ENCODE measurements around the gene SEMA4B.
"Not testable (repeated sequence)": the region's sequence is repeated elsewhere in the genome, so short reads cannot be mapped to it uniquely, and the experiment has no call there.

Gene SEMA4B, protein sequence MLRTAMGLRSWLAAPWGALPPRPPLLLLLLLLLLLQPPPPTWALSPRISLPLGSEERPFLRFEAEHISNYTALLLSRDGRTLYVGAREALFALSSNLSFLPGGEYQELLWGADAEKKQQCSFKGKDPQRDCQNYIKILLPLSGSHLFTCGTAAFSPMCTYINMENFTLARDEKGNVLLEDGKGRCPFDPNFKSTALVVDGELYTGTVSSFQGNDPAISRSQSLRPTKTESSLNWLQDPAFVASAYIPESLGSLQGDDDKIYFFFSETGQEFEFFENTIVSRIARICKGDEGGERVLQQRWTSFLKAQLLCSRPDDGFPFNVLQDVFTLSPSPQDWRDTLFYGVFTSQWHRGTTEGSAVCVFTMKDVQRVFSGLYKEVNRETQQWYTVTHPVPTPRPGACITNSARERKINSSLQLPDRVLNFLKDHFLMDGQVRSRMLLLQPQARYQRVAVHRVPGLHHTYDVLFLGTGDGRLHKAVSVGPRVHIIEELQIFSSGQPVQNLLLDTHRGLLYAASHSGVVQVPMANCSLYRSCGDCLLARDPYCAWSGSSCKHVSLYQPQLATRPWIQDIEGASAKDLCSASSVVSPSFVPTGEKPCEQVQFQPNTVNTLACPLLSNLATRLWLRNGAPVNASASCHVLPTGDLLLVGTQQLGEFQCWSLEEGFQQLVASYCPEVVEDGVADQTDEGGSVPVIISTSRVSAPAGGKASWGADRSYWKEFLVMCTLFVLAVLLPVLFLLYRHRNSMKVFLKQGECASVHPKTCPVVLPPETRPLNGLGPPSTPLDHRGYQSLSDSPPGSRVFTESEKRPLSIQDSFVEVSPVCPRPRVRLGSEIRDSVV

DNA sequence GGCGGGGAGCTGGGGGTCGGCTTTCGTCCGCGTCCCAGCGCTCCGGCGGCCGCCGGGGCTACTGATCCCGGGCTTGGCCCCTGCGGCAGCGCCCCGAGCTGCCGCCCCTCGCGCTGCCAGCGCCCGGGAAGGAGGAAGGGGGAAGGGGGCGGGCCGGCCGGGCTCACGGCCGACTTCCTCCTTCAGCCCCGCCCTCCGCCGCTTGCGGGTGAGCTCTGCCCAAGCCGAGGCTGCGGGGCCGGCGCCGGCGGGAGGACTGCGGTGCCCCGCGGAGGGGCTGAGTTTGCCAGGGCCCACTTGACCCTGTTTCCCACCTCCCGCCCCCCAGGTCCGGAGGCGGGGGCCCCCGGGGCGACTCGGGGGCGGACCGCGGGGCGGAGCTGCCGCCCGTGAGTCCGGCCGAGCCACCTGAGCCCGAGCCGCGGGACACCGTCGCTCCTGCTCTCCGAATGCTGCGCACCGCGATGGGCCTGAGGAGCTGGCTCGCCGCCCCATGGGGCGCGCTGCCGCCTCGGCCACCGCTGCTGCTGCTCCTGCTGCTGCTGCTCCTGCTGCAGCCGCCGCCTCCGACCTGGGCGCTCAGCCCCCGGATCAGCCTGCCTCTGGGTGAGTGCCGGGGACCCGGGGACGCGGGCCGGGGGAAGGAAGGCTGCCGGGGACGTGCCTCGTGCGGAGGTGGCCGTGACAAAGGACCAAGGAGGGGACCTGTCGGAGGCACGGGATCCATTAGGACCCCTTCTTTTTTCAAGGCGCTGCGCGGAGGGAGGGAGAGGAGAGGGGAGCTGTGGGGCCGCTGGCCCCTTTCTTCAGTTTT, at the start of gene SEMA4B:
Gene SEMA4B, plus strand, starts transcription at position 201 of the 814 bp plus-strand sequence. Its CDS starts 249 bp downstream, at position 450.
- H3K4me3 Mint-ChIP-seq = peak within 1 kb of the TSS; percentile 91
- peak within 1 kb of the TSS; percentile 50 for H3K27ac Mint-ChIP-seq
- H3K36me3 Mint-ChIP-seq = peaks cover 5% of the 10 kb centered on the region
- peaks cover 77% of the 10 kb centered on the region for H3K4me1 Mint-ChIP-seq
- no peaks in the 10 kb centered on the region for H3K27me3 Mint-ChIP-seq
- peak; percentile 92 for ATAC-seq
- H3K9me3 Mint-ChIP-seq = no peaks in the 10 kb centered on the region

DNA sequence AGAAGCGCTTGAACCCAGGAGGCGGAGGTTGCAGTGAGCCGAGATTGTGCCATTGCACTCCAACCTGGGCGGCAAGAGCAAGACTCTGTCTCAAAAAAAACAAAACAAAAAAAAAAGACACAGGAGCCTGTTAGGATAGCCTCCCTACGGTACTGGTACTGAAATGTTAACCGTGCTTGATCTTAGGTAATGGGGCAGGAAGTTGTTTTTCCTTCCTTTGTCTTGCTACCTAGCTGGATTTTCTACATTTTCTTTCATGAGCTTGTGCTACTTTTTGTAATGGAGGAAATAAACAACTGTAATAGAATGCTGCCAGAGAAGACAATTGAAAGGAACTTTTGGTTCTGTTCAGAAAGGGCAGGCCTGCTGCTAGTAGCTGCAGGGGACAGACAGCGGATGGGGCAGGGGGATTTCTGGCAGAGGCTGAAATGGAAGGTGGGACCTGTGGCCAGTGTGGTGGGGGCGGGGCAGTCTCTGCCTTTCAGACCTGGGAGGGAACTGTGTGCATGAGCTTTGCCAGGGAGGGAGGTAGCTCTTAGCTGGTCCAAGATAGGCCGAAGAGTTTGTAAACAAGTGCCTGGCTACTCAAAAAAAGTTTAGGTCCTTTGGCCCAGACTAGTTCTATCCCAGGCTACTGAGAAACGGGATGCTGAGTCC, 49.0 kb upstream of the SEMA4B start:
- no peaks in the 10 kb centered on the region for H3K36me3 Mint-ChIP-seq
- H3K4me3 Mint-ChIP-seq = no peak overlapping the region
- ATAC-seq = no peak
- H3K27me3 Mint-ChIP-seq = no peaks in the 10 kb centered on the region
- H3K27ac Mint-ChIP-seq = no peak overlapping the region
- peaks cover 6% of the 10 kb centered on the region for H3K4me1 Mint-ChIP-seq
- no peaks in the 10 kb centered on the region for H3K9me3 Mint-ChIP-seq

DNA sequence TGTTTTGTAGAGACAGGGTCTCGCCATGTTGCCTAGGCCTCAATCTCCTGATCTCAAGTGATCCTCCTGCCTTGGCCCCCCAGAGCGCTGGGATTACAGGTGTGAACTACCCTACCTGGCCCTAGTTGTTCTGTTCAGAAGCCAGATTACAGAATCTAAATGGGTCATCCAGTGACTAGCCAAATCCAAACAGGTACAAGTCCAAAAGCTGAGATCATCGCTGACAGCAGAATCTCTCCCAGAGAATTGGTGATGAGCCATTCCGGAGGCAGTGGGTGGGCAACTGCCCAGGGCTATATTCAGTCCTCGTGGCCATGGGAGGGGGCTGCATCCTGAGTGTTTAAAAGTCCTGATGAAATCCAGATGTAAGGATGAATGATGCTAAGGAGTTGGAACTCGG, 47.5 kb upstream of the SEMA4B start:
- Mint-ChIP-seq H3K36me3 (no peaks in the 10 kb centered on the region), H3K4me3 (no peak overlapping the region), H3K27ac (no peak overlapping the region), H3K9me3 (no peaks in the 10 kb centered on the region), H3K4me1 (peaks cover 18% of the 10 kb centered on the region), H3K27me3 (no peaks in the 10 kb centered on the region)
- no peak for ATAC-seq

DNA sequence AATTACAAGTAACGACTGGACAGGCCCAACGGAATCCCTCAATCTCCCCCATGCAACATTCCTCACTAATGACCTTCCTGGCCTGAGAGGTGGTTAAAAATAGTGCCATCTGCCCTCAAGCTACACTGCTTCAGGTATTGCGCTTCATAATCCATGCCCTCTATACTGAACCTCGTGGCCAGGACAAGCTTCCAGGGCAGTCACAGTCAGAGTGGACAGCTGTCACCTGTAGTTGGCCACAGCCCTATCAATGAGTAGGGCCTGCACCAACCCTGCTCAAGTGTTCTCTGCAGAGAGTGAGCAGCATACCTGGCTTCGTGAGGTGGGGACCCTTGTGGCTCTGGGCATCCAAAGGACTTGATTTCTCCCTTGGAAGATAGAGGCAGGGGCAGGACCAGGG, 46.9 kb upstream of the SEMA4B start:
- Mint-ChIP-seq H3K36me3 (no peaks in the 10 kb centered on the region), H3K9me3 (no peaks in the 10 kb centered on the region), H3K4me3 (no peak overlapping the region), H3K27me3 (no peaks in the 10 kb centered on the region), H3K4me1 (peaks cover 20% of the 10 kb centered on the region), H3K27ac (no peak overlapping the region)
- ATAC-seq = no peak

DNA sequence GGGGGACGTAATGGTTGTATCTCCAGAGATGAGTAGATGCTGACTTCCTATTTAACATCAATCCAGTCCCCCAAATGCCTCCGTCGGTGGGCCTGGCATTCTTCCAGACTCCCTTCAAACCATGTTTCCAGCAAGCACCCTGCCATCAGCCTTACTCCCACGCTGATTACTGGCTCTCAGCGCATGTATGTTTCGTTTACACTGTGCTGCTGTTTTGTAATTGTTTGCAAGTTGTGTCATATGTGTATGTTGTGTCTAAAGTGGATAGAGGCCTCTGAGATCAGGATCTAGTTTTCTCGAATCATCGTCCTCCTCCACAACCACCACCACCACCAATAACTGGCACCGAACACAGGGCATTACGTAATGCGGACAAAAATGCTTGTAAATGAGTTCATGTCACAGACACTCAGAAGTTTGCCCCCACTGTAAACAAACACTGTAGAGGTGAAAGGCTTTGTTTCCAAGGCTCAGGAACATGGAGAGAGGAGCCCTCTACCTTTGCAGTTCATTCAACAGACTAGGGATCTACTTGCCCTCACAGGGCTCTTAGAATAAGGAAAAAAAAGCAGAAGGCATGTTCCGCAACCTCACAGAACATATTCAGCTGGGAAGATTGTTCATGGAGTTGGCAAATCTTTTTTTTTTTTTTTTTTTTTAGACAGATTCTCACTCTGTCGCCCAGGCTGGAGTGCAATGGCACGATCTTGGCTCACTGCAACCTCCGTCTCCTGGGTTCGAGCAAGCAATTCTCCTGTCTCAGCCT, 46.1 kb upstream of the SEMA4B start:
- no peak overlapping the region for H3K27ac Mint-ChIP-seq
- no peak overlapping the region for H3K4me3 Mint-ChIP-seq
- H3K27me3 Mint-ChIP-seq = no peaks in the 10 kb centered on the region
- no peak for ATAC-seq
- peaks cover 23% of the 10 kb centered on the region for H3K4me1 Mint-ChIP-seq
- no peaks in the 10 kb centered on the region for H3K9me3 Mint-ChIP-seq
- H3K36me3 Mint-ChIP-seq = no peaks in the 10 kb centered on the region

DNA sequence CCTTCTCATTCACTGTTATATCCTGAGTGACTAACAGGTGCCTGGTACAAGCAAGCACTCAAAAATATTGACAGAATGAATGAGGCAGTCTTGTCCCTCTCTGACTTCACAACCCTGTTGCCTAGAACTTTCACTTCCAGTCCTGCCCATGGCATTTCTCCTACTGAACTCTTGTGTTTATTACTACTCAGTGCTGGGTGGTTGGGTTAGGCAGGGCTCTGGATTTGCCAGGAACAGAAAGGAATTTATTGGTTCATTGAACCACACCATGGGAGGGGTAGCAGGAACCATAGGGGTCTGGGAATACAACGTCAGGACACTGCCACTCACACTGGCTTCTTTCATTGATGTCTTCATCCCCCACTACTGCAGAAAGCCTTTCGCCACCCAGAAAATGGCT, 41.9 kb upstream of the SEMA4B start:
- Mint-ChIP-seq H3K36me3 (no peaks in the 10 kb centered on the region), H3K27me3 (no peaks in the 10 kb centered on the region), H3K4me3 (no peak overlapping the region), H3K27ac (peak overlapping the region; percentile 30), H3K9me3 (no peaks in the 10 kb centered on the region), H3K4me1 (peaks cover 43% of the 10 kb centered on the region)
- ATAC-seq = no peak

DNA sequence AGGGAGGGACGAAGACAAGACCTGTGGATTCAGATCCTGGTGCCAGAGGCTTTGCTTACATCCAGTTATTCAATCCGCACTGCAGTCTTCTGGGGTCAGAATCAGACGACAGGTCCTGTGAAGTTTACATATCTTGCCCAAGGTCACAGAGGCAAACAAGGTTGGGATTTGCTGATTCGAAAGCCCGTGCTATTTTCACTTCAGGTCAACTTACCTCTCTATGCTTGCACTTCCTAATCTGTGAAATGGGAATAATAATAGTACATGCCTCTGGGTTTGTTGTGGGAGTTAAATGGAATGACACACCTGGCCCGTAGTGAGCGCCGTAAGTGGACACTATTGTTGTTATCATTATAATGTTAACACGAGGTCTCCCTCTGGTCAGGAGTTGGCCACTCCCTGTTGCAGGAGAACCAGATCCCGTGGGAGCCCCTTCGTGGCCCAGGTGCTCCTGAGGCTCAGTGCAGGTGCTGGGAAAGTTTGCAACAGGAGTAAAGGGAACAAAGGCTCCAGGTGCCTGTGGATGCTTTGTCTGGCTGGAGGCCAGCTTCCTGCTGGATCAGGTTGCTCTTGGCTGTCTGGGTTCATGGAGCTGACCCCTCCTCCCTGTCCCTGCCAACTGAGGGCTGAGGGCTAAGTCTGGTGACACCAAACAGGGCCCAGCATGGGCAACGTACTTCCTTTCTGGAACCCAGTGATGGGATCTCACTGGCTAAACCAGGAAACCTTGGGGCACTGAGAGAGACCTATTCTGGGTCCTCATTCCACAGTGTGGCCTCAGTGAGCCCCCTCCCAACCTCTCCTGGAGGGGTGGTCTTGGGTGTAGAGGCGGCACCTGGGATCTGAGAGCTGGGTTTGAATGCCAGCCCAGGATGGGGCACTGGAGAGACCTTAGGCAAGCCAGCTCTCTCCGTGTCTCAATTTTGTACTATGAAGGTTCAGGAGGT, 40.1 kb upstream of the SEMA4B start:
- Mint-ChIP-seq H3K27me3 (no peaks in the 10 kb centered on the region), H3K9me3 (no peaks in the 10 kb centered on the region), H3K27ac (peak overlapping the region; percentile 73), H3K36me3 (no peaks in the 10 kb centered on the region), H3K4me1 (peaks cover 55% of the 10 kb centered on the region), H3K4me3 (no peak overlapping the region)
- no peak for ATAC-seq

DNA sequence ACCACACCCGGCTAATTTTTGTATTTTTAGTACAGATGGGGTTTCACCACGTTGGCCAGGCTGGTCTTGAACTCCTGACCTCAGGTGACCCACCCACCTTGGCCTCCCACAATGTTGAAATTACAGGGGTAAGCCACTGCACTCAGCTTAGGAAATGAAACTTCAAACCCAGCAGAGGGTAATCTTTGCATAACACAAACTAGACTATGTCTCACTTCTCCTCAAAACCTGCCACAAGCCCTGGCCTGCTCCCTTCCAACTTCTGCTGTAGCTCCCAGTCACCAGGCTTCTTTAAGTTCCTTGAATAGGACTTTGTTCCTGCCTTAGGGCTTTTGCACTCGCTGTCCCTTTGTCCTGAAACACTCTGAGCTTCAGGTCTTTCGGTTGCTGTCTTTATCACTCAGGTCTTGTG, 39.2 kb upstream of the SEMA4B start:
- H3K4me1 Mint-ChIP-seq = peaks cover 58% of the 10 kb centered on the region
- peak; percentile 89 for ATAC-seq
- no peaks in the 10 kb centered on the region for H3K27me3 Mint-ChIP-seq
- H3K27ac Mint-ChIP-seq = peak overlapping the region; percentile 73
- H3K9me3 Mint-ChIP-seq = no peaks in the 10 kb centered on the region
- H3K4me3 Mint-ChIP-seq = no peak overlapping the region
- H3K36me3 Mint-ChIP-seq = no peaks in the 10 kb centered on the region

DNA sequence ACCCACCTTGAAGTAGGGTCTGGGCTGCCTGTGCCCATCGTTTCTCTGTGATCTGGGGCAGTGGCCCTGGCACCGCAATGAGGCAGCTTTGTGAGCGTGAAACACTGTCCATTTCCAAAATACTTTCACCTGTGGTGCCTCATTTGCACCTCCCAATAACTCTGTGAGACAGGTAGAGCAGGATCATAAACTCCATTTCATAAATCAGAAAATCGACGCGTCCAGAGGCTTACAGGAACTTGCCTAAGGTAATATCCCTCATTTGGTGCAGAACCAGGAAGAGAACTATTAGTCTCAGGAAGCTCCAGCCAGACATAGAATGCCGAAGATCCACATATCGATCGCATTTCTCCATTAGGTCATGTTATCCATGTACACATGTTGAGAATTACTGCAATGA, 38.2 kb upstream of the SEMA4B start:
- ATAC-seq = no peak
- H3K36me3 Mint-ChIP-seq = no peaks in the 10 kb centered on the region
- H3K27me3 Mint-ChIP-seq = no peaks in the 10 kb centered on the region
- peaks cover 51% of the 10 kb centered on the region for H3K4me1 Mint-ChIP-seq
- no peak overlapping the region for H3K27ac Mint-ChIP-seq
- no peaks in the 10 kb centered on the region for H3K9me3 Mint-ChIP-seq
- no peak overlapping the region for H3K4me3 Mint-ChIP-seq

DNA sequence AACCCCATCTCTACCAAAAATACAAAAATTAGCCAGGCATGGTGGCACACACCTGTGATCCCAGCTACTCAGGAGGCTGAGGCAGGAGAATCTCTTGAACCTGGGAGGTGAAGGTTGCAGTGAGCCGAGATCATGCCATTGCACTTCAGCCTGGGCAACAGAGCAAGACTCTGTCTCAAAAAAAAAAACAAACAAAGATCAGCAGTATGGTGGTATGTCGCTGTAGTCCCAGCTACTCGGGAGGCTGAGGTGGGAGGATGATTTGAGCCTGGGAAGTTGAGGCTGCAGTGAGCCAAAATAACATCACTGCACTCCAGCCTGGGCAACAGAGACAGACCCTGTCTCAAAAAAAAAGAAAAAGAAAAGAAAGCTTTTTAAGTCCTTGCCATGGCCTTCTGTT, 36.9 kb upstream of the SEMA4B start:
- H3K9me3 Mint-ChIP-seq, H3K4me3 Mint-ChIP-seq, H3K36me3 Mint-ChIP-seq, H3K27me3 Mint-ChIP-seq, H3K27ac Mint-ChIP-seq, ATAC-seq: not testable (repeated sequence)
- H3K4me1 Mint-ChIP-seq = peaks cover 47% of the 10 kb centered on the region

DNA sequence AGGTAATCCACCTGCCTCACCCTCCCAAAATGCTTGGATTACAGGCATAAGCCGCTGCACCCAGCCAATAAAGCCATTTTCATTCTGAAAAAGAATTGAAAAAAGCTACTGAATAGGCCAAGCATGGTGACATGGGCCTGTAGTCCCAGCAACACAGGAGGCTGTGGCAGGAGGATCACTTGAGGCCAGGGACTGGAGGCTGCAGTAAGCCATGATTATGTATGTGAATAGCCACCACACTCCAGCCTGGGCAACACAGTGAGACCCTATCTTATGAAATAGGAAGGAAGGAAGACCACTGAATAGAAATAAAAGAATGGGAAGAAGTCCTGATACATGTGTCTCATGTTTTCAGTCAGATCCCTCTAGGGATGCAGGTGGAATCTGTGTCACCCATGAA, 36.0 kb upstream of the SEMA4B start:
- H3K4me1 Mint-ChIP-seq = peaks cover 46% of the 10 kb centered on the region
- no peaks in the 10 kb centered on the region for H3K27me3 Mint-ChIP-seq
- H3K9me3 Mint-ChIP-seq = no peaks in the 10 kb centered on the region
- H3K36me3 Mint-ChIP-seq = no peaks in the 10 kb centered on the region
- no peak overlapping the region for H3K4me3 Mint-ChIP-seq
- no peak overlapping the region for H3K27ac Mint-ChIP-seq
- ATAC-seq = no peak

DNA sequence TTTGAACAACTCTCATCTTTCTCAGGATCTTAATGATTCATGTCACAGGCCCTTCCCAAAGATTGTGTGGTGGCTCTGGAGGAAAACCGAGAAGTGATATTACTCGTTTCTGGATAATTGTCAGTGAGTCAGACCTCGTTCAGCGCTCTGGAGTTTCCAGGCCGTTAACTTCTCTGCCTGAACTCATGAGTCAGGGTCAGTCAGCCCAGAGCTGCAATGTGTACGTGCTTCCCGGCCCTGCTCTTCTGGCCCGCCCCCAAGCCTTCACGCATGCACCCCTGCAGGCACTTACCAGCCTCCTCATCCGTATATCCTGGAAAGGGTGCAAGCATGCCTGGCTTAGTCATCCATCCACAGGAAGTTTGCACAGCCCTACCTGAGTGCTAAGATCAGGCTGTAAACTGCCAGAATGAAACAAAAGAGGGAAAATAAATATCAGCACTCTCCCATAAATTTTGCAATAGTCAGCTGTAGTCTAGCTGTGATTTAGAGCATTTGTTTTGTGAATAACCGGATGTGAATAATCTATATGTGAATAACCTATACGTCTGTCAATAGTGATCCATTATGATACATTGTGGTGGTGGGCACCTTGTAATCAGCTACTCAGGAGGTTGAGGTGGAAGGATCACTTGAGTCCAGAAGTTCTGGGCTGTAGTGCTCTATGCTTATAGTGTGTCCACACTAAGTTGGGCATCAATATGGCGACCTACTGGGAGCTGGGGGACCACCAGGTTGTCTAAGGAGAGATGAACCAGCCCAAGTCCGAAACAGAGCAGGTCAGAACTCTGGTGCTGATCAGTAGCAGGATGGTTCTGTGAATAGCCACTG, 35.3 kb upstream of the SEMA4B start:
- Mint-ChIP-seq H3K27ac (no peak overlapping the region), H3K4me3 (no peak overlapping the region), H3K27me3 (no peaks in the 10 kb centered on the region), H3K9me3 (no peaks in the 10 kb centered on the region), H3K4me1 (peaks cover 49% of the 10 kb centered on the region), H3K36me3 (no peaks in the 10 kb centered on the region)
- peak; percentile 69 for ATAC-seq

DNA sequence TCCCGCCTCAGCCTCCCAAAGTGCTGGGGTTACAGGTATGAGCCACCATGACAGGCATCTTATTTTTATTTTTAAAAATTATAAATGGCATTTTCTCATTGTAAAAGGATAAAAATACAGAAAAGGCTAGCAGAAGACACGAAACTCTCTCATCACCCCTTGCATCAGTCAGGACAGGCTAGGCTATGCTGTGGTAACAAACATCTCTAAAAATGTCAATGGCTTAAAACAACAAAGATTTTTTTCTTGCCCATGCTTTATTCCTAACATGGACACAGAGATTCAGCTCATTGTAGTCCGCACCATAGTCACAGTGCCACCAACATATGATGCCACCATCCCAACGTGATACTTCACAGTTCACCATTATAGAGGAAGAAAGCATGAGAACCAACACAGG, 34.0 kb upstream of the SEMA4B start:
- no peak overlapping the region for H3K27ac Mint-ChIP-seq
- no peaks in the 10 kb centered on the region for H3K9me3 Mint-ChIP-seq
- H3K4me1 Mint-ChIP-seq = peaks cover 39% of the 10 kb centered on the region
- no peak overlapping the region for H3K4me3 Mint-ChIP-seq
- no peaks in the 10 kb centered on the region for H3K27me3 Mint-ChIP-seq
- ATAC-seq = no peak
- H3K36me3 Mint-ChIP-seq = no peaks in the 10 kb centered on the region
